ENCODE data around the gene DYNC2LI1.

The DYNC2LI1 gene

GRCh38 chr2:43824951-43825493, 51.2 kb downstream of the DYNC2LI1 start:
- in situ Hi-C loops (cut with HindIII; ENCODE audit: low sequenced_read_pairs), result no loop called here
- H3K4me3 ChIP-seq (ENCODE audit: low read depth, low read length), result no peak overlapping the region
- no peak for DNase-seq (ENCODE audit: low read depth, low spot score)
- TF ChIP-seq, protein P1, sequence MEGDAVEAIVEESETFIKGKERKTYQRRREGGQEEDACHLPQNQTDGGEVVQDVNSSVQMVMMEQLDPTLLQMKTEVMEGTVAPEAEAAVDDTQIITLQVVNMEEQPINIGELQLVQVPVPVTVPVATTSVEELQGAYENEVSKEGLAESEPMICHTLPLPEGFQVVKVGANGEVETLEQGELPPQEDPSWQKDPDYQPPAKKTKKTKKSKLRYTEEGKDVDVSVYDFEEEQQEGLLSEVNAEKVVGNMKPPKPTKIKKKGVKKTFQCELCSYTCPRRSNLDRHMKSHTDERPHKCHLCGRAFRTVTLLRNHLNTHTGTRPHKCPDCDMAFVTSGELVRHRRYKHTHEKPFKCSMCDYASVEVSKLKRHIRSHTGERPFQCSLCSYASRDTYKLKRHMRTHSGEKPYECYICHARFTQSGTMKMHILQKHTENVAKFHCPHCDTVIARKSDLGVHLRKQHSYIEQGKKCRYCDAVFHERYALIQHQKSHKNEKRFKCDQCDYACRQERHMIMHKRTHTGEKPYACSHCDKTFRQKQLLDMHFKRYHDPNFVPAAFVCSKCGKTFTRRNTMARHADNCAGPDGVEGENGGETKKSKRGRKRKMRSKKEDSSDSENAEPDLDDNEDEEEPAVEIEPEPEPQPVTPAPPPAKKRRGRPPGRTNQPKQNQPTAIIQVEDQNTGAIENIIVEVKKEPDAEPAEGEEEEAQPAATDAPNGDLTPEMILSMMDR (IDR thresholded peaks at IDR 0.05; ENCODE audit: low read depth, low read length), result no peak

DNA sequence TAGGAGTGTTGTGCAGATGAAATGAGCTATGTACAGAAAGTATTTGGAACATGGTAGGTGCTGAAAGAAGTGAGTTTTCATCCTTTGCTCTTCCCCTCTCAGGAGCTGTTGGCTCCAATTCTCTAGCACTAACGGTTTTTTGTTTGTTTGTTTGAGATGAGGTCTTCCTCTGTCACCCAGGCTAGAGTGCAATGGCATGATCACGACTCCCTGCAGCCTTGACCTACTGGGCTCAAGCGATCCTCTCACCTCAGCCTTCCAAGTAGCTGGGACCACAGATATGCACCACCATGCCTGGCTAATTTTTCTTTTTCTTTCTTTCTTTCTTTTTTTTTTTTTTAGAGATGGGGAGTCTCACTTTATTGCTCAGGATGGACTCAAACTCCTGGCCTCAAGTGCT, 52.0 kb downstream of the DYNC2LI1 start:
- DNase-seq (ENCODE audit: low read depth, low spot score), result no peak
- no peak overlapping the region for H3K4me3 ChIP-seq (ENCODE audit: low read depth, low read length)
- TF ChIP-seq, protein P1 (IDR thresholded peaks at IDR 0.05; ENCODE audit: low read depth, low read length), result no peak
- in situ Hi-C loops (cut with HindIII; ENCODE audit: low sequenced_read_pairs), result no loop called here

- DNase-seq (ENCODE audit: low read depth, low spot score), result no peak
- no peak overlapping the region for H3K4me3 ChIP-seq (ENCODE audit: low read depth, low read length)
These were observed 52.7 kb downstream of the DYNC2LI1 start for GRCh38 chr2:43826305-43827250.

GRCh38 chr2:43831543-43832294, 57.9 kb downstream of the DYNC2LI1 start:
- no peak for DNase-seq (ENCODE audit: low read depth, low spot score)
- TF ChIP-seq, protein P1 (IDR thresholded peaks at IDR 0.05; ENCODE audit: low read depth, low read length), result no peak
- in situ Hi-C loops (cut with HindIII; ENCODE audit: low sequenced_read_pairs), result no loop called here
- peak overlapping the region; percentile 20 for H3K4me3 ChIP-seq (ENCODE audit: low read depth, low read length)

More at GRCh38 chr2:43826305-43827250, 52.7 kb downstream of the DYNC2LI1 start:
- TF ChIP-seq, protein P1 (IDR thresholded peaks at IDR 0.05; ENCODE audit: low read depth, low read length), result no peak
- in situ Hi-C loops (cut with HindIII; ENCODE audit: low sequenced_read_pairs), result no loop called here

- no peak overlapping the region for H3K4me3 ChIP-seq (ENCODE audit: low read depth, low read length)
- TF ChIP-seq, protein P1 (IDR thresholded peaks at IDR 0.05; ENCODE audit: low read depth, low read length), result no peak
- DNase-seq (ENCODE audit: low read depth, low spot score), result peak; percentile 5
- in situ Hi-C loops (cut with HindIII; ENCODE audit: low sequenced_read_pairs), result no loop called here
These were observed 58.6 kb downstream of the DYNC2LI1 start for GRCh38 chr2:43832457-43832856.

DNA sequence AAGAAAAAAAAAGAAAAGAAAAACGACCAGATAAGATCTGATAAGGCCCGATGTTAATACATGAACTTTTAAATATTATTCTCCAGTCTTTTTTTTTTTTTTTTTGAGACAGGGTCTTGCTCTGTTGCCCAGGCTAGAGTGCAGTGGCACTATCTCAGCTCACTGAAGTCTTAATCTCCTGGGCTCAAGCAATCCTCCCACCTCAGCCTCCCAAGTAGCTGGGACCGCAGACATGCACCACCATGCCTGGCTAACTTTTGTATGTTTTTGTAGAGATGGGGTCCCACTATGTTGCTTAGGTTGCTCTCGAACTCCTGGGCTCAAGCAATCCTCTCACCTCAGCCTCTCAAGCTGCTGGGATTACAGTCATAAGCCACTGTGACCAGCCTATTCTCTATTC, 63.2 kb downstream of the DYNC2LI1 start:
- DNase-seq (ENCODE audit: low read depth, low spot score), result no peak
- H3K4me3 ChIP-seq (ENCODE audit: low read depth, low read length), result no peak overlapping the region
- in situ Hi-C loops (cut with HindIII; ENCODE audit: low sequenced_read_pairs), result no loop called here
- TF ChIP-seq, protein P1 (IDR thresholded peaks at IDR 0.05; ENCODE audit: low read depth, low read length), result no peak

Data from astrocyte of the spinal cord (primary cell).